ENCODE data around the gene MNAT1.

DNA sequence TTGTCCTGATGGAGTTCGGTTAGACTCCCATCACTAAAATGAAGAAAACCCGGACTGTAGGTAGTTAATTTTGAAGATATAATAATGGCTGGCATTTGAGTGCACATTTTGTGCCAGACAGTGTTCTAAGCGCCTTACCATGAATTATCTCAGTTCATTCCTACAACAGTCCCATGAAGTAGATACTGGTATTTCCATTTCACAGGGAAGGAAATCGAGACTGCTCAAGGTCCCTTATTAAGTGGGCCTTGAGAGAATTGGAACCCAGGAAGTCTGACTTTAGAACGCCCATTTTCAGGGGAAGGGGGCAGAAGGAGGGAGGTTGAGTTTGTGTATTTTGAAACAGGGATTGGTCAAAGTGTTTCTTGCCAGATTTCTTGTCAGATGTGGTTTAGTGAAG is 855 bp downstream of the MNAT1 start:
- no peak for TF ChIP-seq CTCF (conservative IDR thresholded peaks at IDR 0.05)
- TF ChIP-seq EZH2 (IDR thresholded peaks at IDR 0.05; ENCODE audit: low read depth), result no peak

All from PC-9 (cell line).